HUES64 (cell line): ENCODE data around the gene TMEM207. TPM values are rescaled to one million over a fixed set of nuclear protein-coding genes. Genes with fewer than 3 reads are reported as not detected.

Experiments used
- H3K27ac ChIP-seq: 2 replicates; pipeline ENCODE4 v1.7.0; 2013; ENCODE audit warnings: low read depth, low read length, inconsistent platforms
- H3K27me3 ChIP-seq: 2 replicates; pipeline ENCODE4 v1.6.1; 2013; ENCODE audit warnings: mild to moderate bottlenecking, low read length; ENCODE audit not compliant: insufficient read depth
- H3K36me3 ChIP-seq: 2 replicates; pipeline ENCODE4 v1.6.1; 2013; ENCODE audit warnings: mild to moderate bottlenecking, low read length; ENCODE audit not compliant: insufficient read depth
- H3K4me1 ChIP-seq: 2 replicates; pipeline ENCODE4 v1.6.1; 2013; ENCODE audit warnings: mild to moderate bottlenecking, low read length, moderate library complexity; ENCODE audit not compliant: insufficient read depth
- H3K4me3 ChIP-seq: 2 replicates; pipeline ENCODE4 v1.5.1; 2013; ENCODE audit warnings: mild to moderate bottlenecking, low read length, moderate library complexity
- H3K9ac ChIP-seq: 2 replicates; pipeline ENCODE4 v1.6.1; 2013; ENCODE audit warnings: mild to moderate bottlenecking, low read depth, low read length
- H3K9me3 ChIP-seq: 2 replicates; pipeline ENCODE4 v1.6.1; 2013; ENCODE audit warnings: low read depth, low read length; ENCODE audit not compliant: insufficient read depth
- WGBS: fragments of 150-250, 120-280 bp; methylation state at CpG from one replicate; pipeline ENCODE4 v1.1.7; 2013; ENCODE audit warnings: missing lambda C conversion rate; 5-methylcytosine and 5-hydroxymethylcytosine counted together
- polyA plus RNA-seq, 2 experiments: library from polyadenylated mRNA; stranded (reverse); fragments of 50-300 nt; gene quantifications; one replicate each; pipeline ENCODE4 v1.2.3, GENCODE V29; 2013

The TMEM207 gene
- not detected for polyA plus RNA-seq (2013, experiment 1 of 2)
- not detected for polyA plus RNA-seq (2013, experiment 2 of 2)

DNA sequence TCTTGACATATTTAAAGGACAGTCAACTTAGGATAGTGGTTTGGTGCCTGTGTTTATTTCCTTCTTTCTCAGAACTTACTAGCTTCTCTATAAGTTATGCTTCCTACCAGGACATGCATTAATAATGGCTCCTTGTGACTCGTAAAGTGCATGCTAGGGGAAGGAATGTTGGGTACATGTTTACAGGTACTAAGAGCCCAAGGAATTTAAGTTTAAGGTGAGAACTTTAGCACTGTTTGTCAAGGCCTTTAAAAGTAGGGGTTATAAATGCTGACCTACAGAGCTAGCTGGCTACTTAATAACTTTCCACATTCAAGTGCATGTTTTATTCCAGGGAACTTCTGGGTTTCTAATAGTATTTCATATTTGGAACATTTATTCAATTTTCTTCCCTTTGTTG is at the start of gene TMEM207:
TSS of gene TMEM207 (minus strand) at position 101 of the 400 bp plus-strand sequence. CDS start at position 9, 92 bp downstream.
- Histone ChIP-seq H3K9me3 (no peaks in the 10 kb centered on the region), H3K4me3 (no peak within 1 kb of the TSS), H3K27ac (no peak within 1 kb of the TSS), H3K27me3 (no peaks in the 10 kb centered on the region), H3K36me3 (no peaks in the 10 kb centered on the region), H3K9ac (no peak within 1 kb of the TSS), H3K4me1 (no peaks in the 10 kb centered on the region)
- 81% methylated on average over 1 of the region's 1 CpG for WGBS

DNA sequence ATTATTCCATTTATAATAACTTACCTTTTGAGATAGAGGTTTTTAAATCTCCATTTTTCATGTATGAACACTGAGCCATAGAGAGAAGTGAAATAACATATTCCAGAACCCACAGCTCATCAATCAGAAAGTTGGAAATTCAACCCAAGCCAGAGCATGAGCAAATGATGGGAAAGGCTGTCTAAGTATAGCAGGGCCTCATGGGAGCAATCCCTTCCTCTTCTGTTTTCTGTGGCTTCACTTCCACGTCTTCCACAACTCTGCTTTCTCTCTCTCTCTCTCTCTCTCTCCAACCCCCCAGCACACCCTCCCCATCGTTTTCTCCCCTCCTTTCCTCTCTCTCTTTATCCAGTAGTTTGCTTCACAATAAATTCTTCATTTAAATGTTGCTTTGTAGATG is 49.4 kb upstream of the TMEM207 start:
- Histone ChIP-seq H3K36me3 (no peaks in the 10 kb centered on the region), H3K9me3 (no peaks in the 10 kb centered on the region), H3K27me3 (no peaks in the 10 kb centered on the region), H3K4me1 (no peaks in the 10 kb centered on the region), H3K27ac (no peak overlapping the region), H3K4me3 (no peak overlapping the region), H3K9ac (no peak overlapping the region)
- 69% methylated on average over 2 of the region's 2 CpGs for WGBS

DNA sequence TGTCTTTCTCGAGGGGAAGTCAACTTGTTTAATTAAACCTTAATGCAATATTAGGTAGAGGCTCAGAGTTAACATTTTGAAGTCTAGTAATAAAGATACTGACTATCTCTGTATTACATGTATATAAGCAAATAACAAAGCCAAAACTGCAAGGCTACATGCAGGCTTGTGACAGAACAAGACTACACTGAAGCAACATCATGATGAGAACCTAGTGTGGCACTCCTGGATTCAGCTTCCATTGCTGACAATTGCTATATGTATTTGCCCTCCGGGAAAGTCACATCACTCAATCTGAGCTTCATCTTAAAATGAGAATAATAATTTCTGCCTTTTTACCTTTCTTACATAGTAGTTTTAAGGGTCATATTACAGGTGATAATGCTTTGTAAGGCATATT is 48.6 kb upstream of the TMEM207 start:
- no peak overlapping the region for H3K4me3 ChIP-seq
- no peaks in the 10 kb centered on the region for H3K27me3 ChIP-seq
- 67% methylated on average over 1 of the region's 2 CpGs for WGBS
- no peaks in the 10 kb centered on the region for H3K4me1 ChIP-seq
- no peaks in the 10 kb centered on the region for H3K36me3 ChIP-seq
- no peaks in the 10 kb centered on the region for H3K9me3 ChIP-seq
- H3K27ac ChIP-seq: no peak overlapping the region
- no peak overlapping the region for H3K9ac ChIP-seq

DNA sequence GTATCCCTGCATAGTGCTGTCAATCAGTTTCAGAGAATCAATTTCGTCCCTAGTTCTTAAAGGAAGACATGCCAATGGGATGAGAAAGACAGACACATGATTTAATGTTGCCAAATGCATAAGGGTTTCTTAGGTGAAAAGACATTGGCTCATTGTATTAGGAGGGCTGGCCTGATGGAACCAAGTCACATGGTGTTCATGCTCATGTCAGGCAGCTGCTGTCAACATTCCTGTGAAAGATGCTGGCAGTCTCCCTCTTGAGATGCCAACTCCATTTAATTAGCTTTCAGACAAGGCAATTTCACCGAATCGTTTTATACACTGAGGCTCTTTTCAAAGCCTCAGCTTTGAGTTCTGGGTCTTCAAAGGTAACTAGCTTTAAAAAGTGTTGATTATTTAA is 48.1 kb upstream of the TMEM207 start:
- no peak overlapping the region for H3K27ac ChIP-seq
- no peaks in the 10 kb centered on the region for H3K36me3 ChIP-seq
- H3K9ac ChIP-seq: no peak overlapping the region
- H3K4me1 ChIP-seq: no peaks in the 10 kb centered on the region
- no peaks in the 10 kb centered on the region for H3K9me3 ChIP-seq
- H3K27me3 ChIP-seq: no peaks in the 10 kb centered on the region
- WGBS: 93% methylated on average over 3 of the region's 3 CpGs
- H3K4me3 ChIP-seq: no peak overlapping the region

DNA sequence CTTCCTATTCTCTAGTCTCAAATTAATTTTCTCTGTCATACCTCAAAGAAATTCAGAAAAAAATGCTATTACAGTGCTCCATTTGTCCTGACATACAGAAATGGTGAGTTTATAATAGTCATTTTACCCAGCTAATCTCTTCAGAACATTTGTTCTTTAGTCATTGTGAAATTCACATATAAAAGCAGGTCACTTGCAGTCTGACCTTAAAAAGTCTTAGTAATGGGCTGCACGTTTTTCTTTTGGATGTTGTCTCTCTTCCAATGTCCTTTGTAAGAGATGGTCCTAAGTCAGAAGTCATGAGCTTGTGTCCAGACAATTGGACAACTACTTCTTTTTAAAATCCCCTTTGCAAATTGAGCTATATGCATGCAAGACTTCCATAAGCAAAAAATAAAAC is 47.2 kb upstream of the TMEM207 start:
- Histone ChIP-seq H3K36me3 (no peaks in the 10 kb centered on the region), H3K9me3 (no peaks in the 10 kb centered on the region), H3K27ac (no peak overlapping the region), H3K4me3 (no peak overlapping the region), H3K4me1 (no peaks in the 10 kb centered on the region), H3K27me3 (no peaks in the 10 kb centered on the region), H3K9ac (no peak overlapping the region)
- WGBS: 83% methylated on average over 1 of the region's 1 CpG

DNA sequence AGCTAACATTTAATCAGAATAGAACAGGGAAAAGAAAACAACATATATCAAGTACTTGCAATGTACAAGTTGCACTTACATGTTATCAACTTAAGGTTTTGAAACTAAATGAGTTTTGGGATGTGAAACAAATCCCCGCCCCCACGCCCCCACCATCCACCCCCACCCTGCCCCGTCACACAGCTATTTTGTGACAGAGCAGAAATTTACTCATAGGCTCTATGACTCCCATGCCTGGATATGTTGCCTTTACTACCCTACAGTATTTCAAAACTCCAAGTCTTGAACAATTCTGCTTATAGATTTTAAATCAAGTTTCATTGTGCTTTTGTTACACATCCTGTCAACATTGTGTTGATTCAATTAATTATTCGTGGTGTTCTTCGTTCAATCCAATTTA is 46.1 kb upstream of the TMEM207 start:
- Histone ChIP-seq H3K4me1 (no peaks in the 10 kb centered on the region), H3K4me3 (no peak overlapping the region), H3K36me3 (no peaks in the 10 kb centered on the region), H3K9me3 (no peaks in the 10 kb centered on the region), H3K27ac (no peak overlapping the region), H3K9ac (no peak overlapping the region), H3K27me3 (no peaks in the 10 kb centered on the region)
- WGBS: 92% methylated on average over 2 of the region's 5 CpGs

DNA sequence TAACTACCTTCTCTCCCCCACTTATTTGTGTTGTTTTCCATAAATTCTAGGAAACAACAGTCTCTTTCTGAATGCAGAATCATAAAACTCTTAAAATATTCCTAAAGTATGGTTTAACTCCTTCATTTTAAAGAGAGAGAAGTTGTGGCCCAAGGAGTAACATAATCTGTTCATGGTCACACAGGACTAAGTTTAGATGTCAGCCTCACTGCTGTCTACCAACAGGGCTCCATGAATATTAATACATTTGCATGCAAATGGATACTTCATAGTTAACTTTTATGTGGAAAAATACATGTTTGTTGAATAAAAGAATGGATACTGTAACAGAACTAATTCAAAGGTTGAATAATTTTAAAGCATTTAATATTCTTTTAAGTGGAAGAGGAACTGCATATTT is 45.7 kb upstream of the TMEM207 start:
- Histone ChIP-seq H3K27me3 (no peaks in the 10 kb centered on the region), H3K27ac (no peak overlapping the region), H3K36me3 (no peaks in the 10 kb centered on the region), H3K4me3 (no peak overlapping the region), H3K9me3 (no peaks in the 10 kb centered on the region), H3K4me1 (no peaks in the 10 kb centered on the region), H3K9ac (no peak overlapping the region)

DNA sequence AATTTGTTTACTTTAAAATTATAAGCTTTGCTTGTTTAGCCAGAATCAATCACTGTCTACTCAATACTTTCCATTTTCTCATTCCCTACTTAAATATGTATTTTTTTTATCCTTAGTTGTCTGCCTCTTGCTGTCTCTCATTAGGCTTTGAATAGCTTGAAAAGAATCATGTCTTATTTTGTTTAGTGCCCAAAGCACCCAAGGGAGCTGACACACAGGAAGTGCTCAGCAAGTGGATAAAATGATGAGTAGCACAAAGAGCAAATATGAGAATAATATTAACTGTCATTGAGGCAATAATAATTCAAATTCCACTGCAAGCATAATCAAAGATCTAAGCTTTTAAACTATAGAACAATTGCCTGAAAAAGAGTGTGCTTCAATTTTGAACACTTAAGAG is 45.2 kb upstream of the TMEM207 start:
- Histone ChIP-seq H3K27me3 (no peaks in the 10 kb centered on the region), H3K4me3 (no peak overlapping the region), H3K9me3 (no peaks in the 10 kb centered on the region), H3K9ac (no peak overlapping the region), H3K36me3 (no peaks in the 10 kb centered on the region), H3K27ac (no peak overlapping the region), H3K4me1 (no peaks in the 10 kb centered on the region)

DNA sequence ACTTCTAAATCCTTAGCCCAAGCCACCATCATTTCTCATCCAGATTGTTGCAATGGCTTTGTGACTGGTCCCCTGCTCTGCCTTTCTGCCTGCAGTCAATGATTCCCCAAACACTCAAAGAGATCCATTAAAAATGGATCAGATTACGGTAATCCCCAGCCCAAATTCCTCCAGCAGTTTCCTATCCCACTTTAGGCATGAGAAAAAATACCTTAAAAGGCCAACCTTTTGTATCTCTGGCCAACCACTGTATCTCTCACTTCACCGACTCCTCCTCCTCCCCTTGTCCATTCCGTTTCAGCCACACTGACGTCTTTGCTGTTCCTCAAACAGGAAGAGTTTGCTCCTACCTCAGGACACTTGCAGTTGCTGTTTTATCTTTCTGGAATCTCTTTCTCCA is 43.3 kb upstream of the TMEM207 start:
- H3K9ac ChIP-seq: no peak overlapping the region
- WGBS: 80% methylated on average over 4 of the region's 4 CpGs
- H3K4me3 ChIP-seq: no peak overlapping the region
- no peaks in the 10 kb centered on the region for H3K9me3 ChIP-seq
- no peaks in the 10 kb centered on the region; the same call in 1 of the 2 replicates for H3K4me1 ChIP-seq
- H3K27me3 ChIP-seq: no peaks in the 10 kb centered on the region
- H3K36me3 ChIP-seq: no peaks in the 10 kb centered on the region
- H3K27ac ChIP-seq: no peak overlapping the region

DNA sequence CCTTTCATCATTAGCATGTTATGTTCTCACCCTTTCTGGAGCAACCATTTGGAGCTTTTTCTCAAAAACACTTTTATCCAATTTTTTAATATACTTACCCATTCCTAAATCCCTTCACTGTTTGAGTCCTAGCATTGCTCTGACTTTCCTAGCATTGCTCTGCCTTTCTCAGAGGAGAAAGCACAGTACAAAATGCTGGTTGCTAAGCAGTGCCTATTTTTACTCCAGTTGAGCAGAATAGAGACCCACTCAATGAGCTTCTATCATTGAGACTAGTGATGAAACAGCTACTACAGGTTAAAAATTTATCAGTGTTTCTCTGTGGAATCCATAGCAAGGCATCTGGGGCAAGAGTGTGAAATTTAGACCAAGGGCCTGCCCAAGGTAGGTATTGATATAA is 42.4 kb upstream of the TMEM207 start:
- H3K36me3 ChIP-seq: no peaks in the 10 kb centered on the region
- H3K4me3 ChIP-seq: no peak overlapping the region
- no peaks in the 10 kb centered on the region for H3K27me3 ChIP-seq
- H3K4me1 ChIP-seq: no peaks in the 10 kb centered on the region; the same call in 1 of the 2 replicates
- no peak overlapping the region for H3K27ac ChIP-seq
- no peak overlapping the region for H3K9ac ChIP-seq
- no peaks in the 10 kb centered on the region for H3K9me3 ChIP-seq

DNA sequence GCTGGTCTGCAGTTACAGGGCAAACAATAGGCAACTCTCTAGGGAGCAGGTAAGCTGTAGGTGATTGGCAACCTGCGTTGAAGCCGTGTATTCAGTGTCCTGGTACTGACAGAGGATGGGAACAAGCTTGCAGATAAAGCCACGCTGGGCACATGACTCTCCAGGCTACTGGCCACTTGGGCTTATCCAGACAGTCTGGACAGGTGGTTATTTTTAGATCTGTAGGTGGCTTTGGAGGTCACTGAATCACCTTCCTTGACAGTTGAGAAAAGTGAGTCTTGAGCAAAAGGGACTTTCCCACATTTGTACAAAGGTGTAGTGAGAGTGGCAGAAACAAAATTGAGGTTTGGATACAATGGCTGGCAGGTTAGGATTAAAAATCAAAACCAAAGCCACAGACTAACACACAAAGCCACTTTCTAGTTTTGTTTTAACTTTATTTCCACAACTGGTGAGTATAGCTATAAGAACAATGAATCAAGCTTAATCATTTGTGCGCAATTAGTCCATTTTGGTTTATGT is 41.9 kb upstream of the TMEM207 start:
- Histone ChIP-seq H3K36me3 (no peaks in the 10 kb centered on the region), H3K27me3 (no peaks in the 10 kb centered on the region), H3K4me1 (peaks cover under 1% of the 10 kb centered on the region; the same call in 1 of the 2 replicates), H3K9me3 (no peaks in the 10 kb centered on the region), H3K9ac (no peak overlapping the region), H3K27ac (no peak overlapping the region), H3K4me3 (no peak overlapping the region)
- 90% methylated on average over 4 of the region's 4 CpGs for WGBS

DNA sequence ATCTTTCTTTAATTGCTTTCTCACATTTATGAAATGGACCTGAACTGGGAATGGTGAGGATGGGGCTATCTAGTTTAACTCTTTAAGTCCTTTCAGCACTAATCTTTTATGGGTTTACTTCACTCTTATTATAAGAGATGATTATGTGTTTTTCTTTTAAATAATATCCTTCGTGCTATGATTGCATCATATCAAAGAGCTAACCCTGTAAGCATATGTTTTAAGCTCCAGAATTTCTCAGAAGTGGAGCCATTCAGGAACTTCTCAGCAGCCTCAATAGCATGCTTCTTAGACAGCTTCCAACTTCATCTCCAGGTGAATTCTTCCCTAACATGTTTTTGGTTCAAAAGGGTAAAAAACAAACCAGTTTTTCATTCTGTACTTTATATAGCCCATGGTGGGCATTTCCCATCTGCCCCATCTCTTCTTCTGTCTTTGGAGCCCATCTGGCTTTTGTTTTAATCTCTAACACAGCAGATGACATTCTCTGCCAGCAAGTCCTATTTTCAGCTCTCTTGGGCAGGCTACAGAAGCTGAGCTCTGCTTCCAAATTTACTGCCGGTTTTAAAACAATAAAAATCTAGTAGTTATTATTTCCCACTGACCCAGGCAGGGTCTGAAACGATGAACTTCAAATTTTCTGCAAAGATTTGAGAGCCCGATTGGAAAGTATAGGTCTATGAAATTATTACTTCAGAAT is 37.4 kb upstream of the TMEM207 start:
- no peak overlapping the region for H3K27ac ChIP-seq
- no peak overlapping the region for H3K4me3 ChIP-seq
- H3K4me1 ChIP-seq: peaks cover 8% of the 10 kb centered on the region
- H3K9ac ChIP-seq: no peak overlapping the region
- H3K27me3 ChIP-seq: no peaks in the 10 kb centered on the region
- H3K9me3 ChIP-seq: no peaks in the 10 kb centered on the region
- H3K36me3 ChIP-seq: no peaks in the 10 kb centered on the region
- 95% methylated on average over 4 of the region's 4 CpGs for WGBS
